ENCODE data around the gene SLC9A5. TPM values are rescaled to one million over a fixed set of nuclear protein-coding genes. Genes with fewer than 3 reads are reported as not detected.

SLC9A5 gene
- total RNA-seq, 1 experiment from 2014 or later: 0.98 TPM

DNA sequence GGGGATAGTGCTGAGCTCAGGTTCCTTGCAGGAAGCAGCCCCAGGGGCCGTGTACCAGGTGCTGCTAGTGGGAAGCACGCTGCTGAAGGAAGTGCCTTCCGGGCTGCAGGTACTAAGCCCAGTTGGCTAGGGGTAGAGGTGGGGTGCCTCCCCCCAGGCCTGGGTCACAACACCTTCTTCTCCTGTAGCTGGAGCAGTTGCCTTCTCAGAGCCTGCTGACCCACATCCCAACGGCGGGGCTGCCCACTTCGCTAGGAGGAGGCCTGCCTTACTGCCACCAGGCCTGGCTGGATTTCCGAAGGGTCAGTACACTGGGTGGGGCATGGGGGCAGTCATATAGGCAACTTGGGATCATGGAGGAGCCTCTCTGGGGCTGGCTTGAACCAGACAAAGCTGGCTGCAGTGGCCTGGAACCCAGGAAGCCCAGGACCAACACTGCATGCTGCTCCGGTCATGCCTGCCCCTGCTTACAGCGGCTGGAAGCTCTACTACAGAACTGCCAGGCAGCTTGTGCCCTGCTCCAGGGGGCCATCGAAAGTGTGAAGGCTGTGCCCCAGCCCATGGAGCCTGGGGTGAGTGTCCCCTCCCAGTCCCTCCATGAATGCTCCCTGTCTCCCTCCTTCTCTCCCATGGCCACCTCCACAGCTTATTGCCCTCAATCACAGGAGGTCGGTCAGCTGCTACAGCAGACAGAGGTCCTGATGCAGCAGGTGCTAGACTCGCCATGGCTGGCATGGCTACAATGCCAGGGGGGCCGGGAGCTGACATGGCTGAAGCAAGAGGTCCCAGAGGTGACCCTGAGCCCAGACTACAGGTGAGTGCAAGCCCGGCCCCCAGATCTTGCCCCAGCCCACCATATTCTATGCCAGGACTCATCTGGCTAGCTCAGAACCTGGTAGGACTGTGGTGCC, 33.0 kb downstream of the SLC9A5 start:
- no peak for DNase-seq (ENCODE audit: low read depth)

DNA sequence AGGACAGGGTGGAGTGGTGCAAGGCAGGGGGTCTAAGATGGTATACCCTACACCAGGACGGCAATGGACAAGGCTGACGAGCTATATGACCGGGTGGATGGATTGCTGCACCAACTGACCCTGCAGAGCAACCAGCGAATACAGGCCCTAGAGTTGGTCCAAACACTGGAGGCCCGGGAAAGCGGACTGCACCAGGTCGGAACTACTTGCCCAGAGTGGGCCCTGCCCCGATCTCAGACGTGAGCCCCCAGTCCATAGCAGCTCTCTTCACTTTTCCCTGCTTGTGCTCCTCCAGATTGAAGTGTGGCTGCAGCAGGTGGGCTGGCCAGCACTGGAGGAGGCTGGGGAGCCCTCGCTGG, 33.6 kb downstream of the SLC9A5 start:
- no peak for DNase-seq (ENCODE audit: low read depth)

GRCh38 chr16:67283039-67283825, 34.5 kb downstream of the SLC9A5 start:
- no peak for DNase-seq (ENCODE audit: low read depth)

- DNase-seq (ENCODE audit: low read depth): no peak
Observed at GRCh38 chr16:67283826-67284555, 35.2 kb downstream of the SLC9A5 start.

DNA sequence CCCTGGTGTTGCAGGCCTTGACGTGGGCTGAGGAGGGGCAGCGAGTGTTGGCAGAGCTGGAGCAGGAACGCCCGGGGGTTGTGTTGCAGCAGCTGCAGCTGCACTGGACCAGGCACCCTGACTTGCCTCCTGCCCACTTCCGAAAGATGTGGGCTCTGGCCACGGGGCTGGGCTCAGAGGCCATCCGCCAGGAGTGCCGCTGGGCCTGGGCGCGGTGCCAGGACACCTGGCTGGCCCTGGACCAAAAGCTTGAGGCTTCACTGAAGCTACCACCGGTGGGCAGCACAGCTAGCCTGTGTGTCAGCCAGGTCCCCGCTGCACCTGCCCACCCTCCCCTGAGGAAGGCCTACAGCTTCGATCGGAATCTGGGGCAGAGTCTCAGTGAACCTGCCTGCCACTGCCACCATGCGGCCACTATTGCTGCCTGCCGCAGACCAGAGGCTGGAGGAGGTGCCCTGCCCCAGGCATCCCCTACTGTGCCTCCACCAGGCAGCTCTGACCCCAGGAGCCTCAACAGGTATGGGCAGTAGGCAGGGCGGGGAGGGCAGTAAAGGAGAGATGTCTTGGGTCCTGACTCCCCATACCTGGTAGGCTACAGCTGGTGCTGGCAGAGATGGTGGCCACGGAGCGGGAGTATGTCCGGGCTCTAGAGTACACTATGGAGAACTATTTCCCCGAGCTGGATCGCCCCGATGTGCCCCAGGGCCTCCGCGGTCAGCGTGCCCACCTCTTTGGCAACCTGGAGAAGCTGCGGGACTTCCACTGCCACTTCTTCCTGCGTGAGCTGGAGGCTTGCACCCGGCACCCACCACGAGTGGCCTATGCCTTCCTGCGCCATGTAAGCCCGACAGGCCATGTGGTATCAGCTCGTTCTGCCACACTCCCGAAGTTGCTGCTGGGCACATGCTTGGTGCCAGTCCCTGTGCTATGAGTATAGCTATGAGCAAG, 36.2 kb downstream of the SLC9A5 start:
- DNase-seq (ENCODE audit: low read depth): peak; percentile 44

DNA sequence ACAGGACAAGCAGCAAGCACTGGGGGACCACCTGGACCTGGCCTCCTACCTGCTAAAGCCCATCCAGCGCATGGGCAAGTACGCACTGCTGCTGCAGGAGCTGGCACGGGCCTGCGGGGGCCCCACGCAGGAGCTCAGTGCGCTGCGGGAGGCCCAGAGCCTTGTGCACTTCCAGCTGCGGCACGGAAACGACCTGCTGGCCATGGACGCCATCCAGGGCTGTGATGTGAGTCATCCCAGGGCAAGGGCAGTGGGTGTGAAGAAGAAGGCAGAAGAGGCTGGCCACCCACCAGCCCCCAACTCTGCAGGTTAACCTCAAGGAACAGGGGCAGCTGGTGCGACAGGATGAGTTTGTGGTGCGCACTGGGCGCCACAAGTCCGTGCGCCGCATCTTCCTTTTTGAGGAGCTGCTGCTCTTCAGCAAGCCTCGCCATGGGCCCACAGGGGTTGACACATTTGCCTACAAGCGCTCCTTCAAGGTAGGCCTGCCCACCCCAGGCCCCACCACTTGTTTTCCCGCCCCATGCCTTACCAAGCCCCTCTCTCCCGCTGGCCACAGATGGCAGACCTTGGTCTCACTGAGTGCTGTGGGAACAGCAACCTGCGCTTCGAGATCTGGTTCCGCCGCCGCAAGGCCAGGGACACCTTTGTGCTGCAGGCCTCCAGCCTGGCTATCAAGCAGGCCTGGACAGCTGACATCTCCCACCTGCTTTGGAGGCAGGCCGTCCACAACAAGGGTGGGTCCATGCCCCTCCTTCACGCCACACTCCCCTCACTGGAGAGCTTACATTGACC, 37.9 kb downstream of the SLC9A5 start:
- DNase-seq (ENCODE audit: low read depth): no peak

GRCh38 chr16:67287960-67288359, 39.2 kb downstream of the SLC9A5 start:
- no peak for DNase-seq (ENCODE audit: low read depth)

- DNase-seq (ENCODE audit: low read depth): no peak
Observed at GRCh38 chr16:67291461-67291860, 42.7 kb downstream of the SLC9A5 start.

DNA sequence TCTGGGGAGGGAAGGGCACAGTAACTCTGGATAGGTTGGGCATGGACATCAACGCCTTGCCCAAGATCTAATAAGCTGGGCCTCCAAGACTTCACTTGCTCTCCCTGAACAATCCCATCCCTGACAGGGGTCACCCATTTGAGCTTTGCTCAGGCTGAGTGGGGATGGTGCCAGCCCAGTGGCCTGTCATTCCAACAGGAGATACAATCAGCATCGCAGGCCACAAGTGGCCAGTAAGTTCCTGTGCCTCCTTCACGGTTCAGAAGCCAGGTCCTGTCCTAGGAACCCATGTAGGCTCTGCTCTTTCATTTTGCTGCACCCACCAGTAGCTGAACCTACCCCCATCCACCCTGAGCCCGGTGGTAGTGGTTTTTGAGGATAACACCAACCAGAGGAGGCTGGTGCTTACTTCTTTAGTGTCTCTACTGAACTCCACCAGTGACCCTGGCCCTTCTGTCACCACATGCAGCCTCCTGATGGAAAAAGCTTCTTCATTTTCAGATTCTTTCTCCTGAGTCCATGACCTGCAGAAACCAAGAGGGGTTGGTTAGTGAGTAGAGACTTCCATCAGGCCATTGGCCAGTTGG, 45.5 kb downstream of the SLC9A5 start:
- no peak for DNase-seq (ENCODE audit: low read depth)

- DNase-seq (ENCODE audit: low read depth): no peak
Observed at GRCh38 chr16:67294938-67295361, 46.2 kb downstream of the SLC9A5 start.

- peak; percentile 13 for DNase-seq (ENCODE audit: low read depth)
Observed at GRCh38 chr16:67296420-67296819, 47.6 kb downstream of the SLC9A5 start.

- DNase-seq (ENCODE audit: low read depth): no peak
Observed at GRCh38 chr16:67298277-67298676, 49.5 kb downstream of the SLC9A5 start.

GRCh38 chr16:67299269-67299668, 50.5 kb downstream of the SLC9A5 start:
- DNase-seq (ENCODE audit: low read depth): no peak

- DNase-seq (ENCODE audit: low read depth): no peak
Observed at GRCh38 chr16:67301080-67301782, 52.5 kb downstream of the SLC9A5 start.

GRCh38 chr16:67302076-67302475, 53.3 kb downstream of the SLC9A5 start:
- DNase-seq (ENCODE audit: low read depth): no peak

GRCh38 chr16:67302970-67303369, 54.2 kb downstream of the SLC9A5 start:
- DNase-seq (ENCODE audit: low read depth): no peak

- DNase-seq (ENCODE audit: low read depth): no peak
Observed at GRCh38 chr16:67304020-67304419, 55.2 kb downstream of the SLC9A5 start.

DNA sequence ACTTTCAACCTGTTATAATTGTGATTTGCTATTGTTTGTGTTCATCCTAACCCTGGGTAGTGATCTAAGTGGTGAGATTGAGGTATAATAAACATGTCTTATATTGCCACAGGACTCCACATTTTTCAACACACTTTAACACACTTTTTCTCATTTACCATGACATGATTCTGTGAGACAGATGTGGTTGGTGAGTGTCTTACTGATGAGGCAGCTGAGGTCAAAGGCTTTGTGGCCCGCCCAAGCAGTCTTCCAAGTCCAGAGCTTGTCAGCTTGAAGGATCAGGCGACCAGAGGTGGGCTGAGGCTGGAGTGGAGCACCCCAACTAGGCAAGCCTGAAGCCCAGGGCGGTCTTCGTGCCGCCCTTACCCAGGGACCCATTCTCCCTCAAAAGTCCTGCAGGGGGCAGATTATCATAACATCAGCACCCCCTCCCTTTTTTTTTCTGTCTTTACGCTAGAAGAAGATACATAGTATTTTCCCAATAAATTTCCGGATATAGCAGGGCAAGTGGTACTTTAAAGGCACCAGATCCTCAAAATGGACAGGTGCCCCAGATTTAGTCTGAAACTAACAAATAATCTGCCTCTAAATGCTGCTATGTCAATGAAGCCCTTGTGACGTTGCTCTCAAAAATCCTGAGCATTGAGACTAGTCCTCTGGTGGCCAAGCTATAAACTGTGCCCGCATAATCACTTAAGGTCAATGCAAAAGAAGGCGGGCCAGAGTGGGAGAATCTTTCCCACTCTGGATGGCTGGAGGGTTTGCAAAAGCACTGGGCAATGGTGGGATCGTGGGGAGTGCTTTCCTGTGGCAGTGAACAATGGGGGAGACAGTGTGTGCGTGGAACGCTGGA, 56.7 kb downstream of the SLC9A5 start:
- no peak for DNase-seq (ENCODE audit: low read depth)

All from LHCN-M2 (cell line).